Mesothelial cell of epicardium (in vitro differentiated cells): ENCODE results near the gene HRH4. TPM values are rescaled to one million over a fixed set of nuclear protein-coding genes. Genes with fewer than 3 reads are reported as not detected.
A peak's percentile ranks its signal among the peaks of the same experiment; 100 is the strongest.

ENCODE experiments used
- DNase-seq, 2 experiments: peaks; one replicate each; pipeline ENCODE4 v3.0.0; 2021; ENCODE audit warnings: low spot score in 2 of 2; ENCODE audit not compliant: unreplicated experiment in 2 of 2
- H3K27ac Mint-ChIP-seq: 2 replicates; pipeline ENCODE4 v1.8.0; 2021; ENCODE audit warnings: mixed read lengths
- H3K27me3 Mint-ChIP-seq: 2 replicates; pipeline ENCODE4 v1.8.0; 2021; ENCODE audit warnings: low read depth, mixed read lengths
- H3K36me3 Mint-ChIP-seq: 2 replicates; pipeline ENCODE4 v1.8.0; 2021; ENCODE audit warnings: mixed read lengths
- H3K4me1 Mint-ChIP-seq: 2 replicates; pipeline ENCODE4 v1.8.0; 2021; ENCODE audit warnings: mixed read lengths
- H3K4me3 Mint-ChIP-seq: 2 replicates; pipeline ENCODE4 v1.8.0; 2021; ENCODE audit warnings: mild to moderate bottlenecking, moderate library complexity, mixed read lengths
- H3K9me3 Mint-ChIP-seq: 2 replicates; pipeline ENCODE4 v1.8.0; 2021; ENCODE audit warnings: mixed read lengths
- total RNA-seq: library from RNA; stranded (reverse); gene quantifications from 3 replicates; pipeline ENCODE4 v1.2.1, GENCODE V29; 2021
- TF ChIP-seq, protein P1 (sequence below): fragments of 200-600 bp; sonication (generic); IDR thresholded peaks from one replicate; pipeline ENCODE4 v1.5.0; 2021; ENCODE audit warnings: antibody characterized with exemption; ENCODE audit not compliant: unreplicated experiment

Gene HRH4
- total RNA-seq, 1 donor from 2014 or later, result not detected

- Mint-ChIP-seq H3K9me3 (peaks cover 7% of the 10 kb centered on the region), H3K4me1 (peaks cover 6% of the 10 kb centered on the region), H3K27ac (no peak overlapping the region), H3K27me3 (no peaks in the 10 kb centered on the region), H3K36me3 (no peaks in the 10 kb centered on the region), H3K4me3 (no peak overlapping the region)
- DNase-seq, result no peak
- TF ChIP-seq, protein P1, sequence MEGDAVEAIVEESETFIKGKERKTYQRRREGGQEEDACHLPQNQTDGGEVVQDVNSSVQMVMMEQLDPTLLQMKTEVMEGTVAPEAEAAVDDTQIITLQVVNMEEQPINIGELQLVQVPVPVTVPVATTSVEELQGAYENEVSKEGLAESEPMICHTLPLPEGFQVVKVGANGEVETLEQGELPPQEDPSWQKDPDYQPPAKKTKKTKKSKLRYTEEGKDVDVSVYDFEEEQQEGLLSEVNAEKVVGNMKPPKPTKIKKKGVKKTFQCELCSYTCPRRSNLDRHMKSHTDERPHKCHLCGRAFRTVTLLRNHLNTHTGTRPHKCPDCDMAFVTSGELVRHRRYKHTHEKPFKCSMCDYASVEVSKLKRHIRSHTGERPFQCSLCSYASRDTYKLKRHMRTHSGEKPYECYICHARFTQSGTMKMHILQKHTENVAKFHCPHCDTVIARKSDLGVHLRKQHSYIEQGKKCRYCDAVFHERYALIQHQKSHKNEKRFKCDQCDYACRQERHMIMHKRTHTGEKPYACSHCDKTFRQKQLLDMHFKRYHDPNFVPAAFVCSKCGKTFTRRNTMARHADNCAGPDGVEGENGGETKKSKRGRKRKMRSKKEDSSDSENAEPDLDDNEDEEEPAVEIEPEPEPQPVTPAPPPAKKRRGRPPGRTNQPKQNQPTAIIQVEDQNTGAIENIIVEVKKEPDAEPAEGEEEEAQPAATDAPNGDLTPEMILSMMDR, result peak; percentile 81
Observed at GRCh38 chr18:24488824-24489493, 28.5 kb downstream of the HRH4 start.

DNA sequence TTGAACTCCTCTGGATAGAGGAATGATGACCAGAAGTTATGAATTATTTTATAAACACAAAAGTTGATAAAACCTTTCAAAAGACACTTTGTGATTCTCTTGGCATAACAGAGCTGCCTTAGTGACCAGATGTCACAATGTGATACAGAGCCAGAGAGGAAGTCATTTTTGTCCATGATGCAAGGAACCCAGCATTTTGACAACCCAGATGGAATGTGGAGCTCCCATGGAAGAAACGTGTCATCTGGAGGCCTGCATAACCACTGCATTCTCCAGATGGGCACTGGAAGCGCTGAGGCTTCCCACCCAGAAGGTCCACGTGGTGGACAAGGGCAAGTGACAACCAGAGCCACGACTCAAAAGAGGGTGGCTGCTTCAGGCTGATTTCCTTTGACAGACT, 30.1 kb downstream of the HRH4 start:
- H3K36me3 Mint-ChIP-seq, result no peaks in the 10 kb centered on the region
- DNase-seq, result no peak
- no peak overlapping the region for H3K4me3 Mint-ChIP-seq
- H3K9me3 Mint-ChIP-seq, result peaks cover 11% of the 10 kb centered on the region
- no peak overlapping the region for H3K27ac Mint-ChIP-seq
- H3K27me3 Mint-ChIP-seq, result no peaks in the 10 kb centered on the region
- TF ChIP-seq, protein P1, result no peak
- peaks cover 6% of the 10 kb centered on the region for H3K4me1 Mint-ChIP-seq

GRCh38 chr18:24491927-24492834, 31.7 kb downstream of the HRH4 start:
- no peak for DNase-seq
- H3K36me3 Mint-ChIP-seq, result no peaks in the 10 kb centered on the region
- peaks cover 14% of the 10 kb centered on the region for H3K4me1 Mint-ChIP-seq
- no peaks in the 10 kb centered on the region for H3K27me3 Mint-ChIP-seq
- TF ChIP-seq, protein P1, result no peak
- peaks cover 11% of the 10 kb centered on the region for H3K9me3 Mint-ChIP-seq
- no peak overlapping the region for H3K27ac Mint-ChIP-seq
- H3K4me3 Mint-ChIP-seq, result no peak overlapping the region

DNA sequence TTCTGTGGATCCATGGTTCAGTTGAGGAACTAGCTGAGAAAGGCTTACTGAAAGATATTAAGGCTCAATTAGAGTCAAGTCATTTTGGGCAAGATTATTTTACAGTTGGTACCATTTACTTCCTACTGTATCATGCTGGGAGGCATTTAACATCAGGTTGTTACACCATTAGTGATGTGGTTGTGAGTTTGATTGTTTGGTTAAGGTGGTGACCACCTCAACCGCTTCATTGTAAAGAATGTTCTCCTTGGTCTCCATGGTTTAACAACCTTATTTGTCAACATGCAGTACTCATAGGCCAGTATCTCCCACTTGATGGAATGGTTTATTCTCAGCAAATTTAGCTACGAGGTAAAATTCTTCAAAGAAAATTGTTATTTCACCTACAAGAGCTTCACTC, 34.1 kb downstream of the HRH4 start:
- TF ChIP-seq, protein P1, result no peak
- H3K27me3 Mint-ChIP-seq, result no peaks in the 10 kb centered on the region
- no peak for DNase-seq
- H3K36me3 Mint-ChIP-seq, result no peaks in the 10 kb centered on the region
- H3K9me3 Mint-ChIP-seq, result peaks cover 11% of the 10 kb centered on the region
- H3K4me1 Mint-ChIP-seq, result peaks cover 12% of the 10 kb centered on the region
- no peak overlapping the region for H3K4me3 Mint-ChIP-seq
- H3K27ac Mint-ChIP-seq, result no peak overlapping the region

DNA sequence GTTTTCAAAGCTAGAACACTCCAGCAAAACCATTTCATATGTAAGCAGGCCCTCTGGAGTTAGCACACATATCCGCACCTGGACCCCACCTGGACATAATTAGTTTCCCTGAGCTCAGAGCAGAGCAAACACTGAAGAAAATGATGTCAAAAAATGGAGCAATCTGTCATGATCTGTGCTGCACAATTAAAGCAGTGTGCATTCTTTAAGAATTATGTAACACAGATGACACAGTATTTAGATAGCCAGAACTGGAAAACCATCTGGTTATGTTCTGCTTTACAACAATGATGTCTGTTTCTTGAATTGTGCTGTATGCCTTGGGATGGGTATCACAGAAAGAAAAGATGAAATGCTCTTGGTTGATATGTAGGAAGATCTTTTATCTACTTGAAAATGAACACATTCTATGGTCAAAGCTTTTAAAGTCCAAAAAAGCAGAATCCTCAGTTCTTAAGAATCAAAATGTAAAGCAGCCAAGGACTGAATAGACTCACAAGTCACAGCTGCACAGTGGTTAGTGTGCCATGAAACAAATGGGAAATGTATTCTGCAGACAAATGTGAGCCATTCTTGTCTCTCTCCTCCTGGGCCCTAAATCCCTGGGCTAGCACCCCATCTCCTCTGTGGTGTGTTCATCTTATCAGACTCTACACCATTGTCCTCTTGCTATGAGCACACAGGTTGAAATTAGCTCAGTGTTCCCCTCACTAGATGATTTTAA, 36.8 kb downstream of the HRH4 start:
- Mint-ChIP-seq H3K4me1 (peaks cover 12% of the 10 kb centered on the region), H3K4me3 (no peak overlapping the region), H3K36me3 (no peaks in the 10 kb centered on the region), H3K27ac (peak overlapping the region; percentile 15), H3K9me3 (peaks cover 15% of the 10 kb centered on the region), H3K27me3 (peaks cover 10% of the 10 kb centered on the region)
- TF ChIP-seq, protein P1, result no peak
- DNase-seq, result no peak
